Activated CD8-positive, alpha-beta memory T cell treated with anti-CD3 and anti-CD28 coated beads, Interleukin-2, amount 50 U/mL, for 24 hours (primary cell): ENCODE results near the gene METAP1.
"Not testable (repeated sequence)": the region's sequence is repeated elsewhere in the genome, so short reads cannot be mapped to it uniquely, and the experiment has no call there.

Experiments used
- DNase-seq: peaks from one replicate; pipeline ENCODE4 v3.0.0-alpha.2; 2020; ENCODE audit errors: extremely low read depth

METAP1 gene

GRCh38 chr4:99058228-99058627 lies 62.7 kb downstream of the METAP1 start:
- DNase-seq, result no peak

- DNase-seq, result no peak
These were observed 64.0 kb downstream of the METAP1 start for GRCh38 chr4:99059550-99059949.

GRCh38 chr4:99061048-99061700 lies 65.7 kb downstream of the METAP1 start:
- no peak for DNase-seq

DNA sequence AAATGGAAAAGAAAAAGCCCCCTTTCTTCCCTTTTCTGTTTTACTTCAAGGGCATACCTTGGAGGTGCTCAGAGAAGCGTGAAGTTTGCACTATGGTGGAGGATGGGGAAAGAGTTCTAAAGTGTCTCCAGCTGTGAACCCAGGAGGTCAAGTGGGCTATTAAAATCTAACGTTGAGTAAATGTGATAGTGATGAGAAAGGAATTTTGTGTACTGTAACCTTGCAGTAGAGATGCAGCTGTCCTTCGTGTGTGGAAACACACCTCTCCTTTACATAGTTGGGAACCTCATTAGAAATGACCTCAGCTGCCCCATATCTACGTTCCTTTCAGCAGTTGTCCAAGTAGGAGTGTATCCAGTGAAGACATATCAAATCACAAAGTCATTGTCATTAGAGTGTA lies 66.6 kb downstream of the METAP1 start:
- DNase-seq, result no peak

DNA sequence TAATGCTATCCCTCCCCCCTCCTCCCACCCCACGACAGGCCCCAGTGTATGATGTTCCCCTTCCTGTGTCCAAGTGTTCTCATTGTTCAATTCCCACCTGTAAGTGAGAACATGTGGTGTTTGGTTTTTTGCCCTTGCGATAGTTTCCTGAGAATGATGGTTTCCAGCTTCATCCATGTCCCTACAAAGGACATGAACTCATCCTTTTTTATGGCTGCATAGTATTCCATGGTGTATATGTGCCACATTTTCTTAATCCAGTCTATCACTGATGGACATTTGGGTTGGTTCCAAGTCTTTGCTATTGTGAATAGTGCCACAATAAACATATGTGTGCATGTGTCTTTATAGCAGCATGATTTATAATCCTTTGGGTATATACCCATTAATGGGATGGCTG lies 70.0 kb downstream of the METAP1 start:
- DNase-seq, result not testable (repeated sequence)

DNA sequence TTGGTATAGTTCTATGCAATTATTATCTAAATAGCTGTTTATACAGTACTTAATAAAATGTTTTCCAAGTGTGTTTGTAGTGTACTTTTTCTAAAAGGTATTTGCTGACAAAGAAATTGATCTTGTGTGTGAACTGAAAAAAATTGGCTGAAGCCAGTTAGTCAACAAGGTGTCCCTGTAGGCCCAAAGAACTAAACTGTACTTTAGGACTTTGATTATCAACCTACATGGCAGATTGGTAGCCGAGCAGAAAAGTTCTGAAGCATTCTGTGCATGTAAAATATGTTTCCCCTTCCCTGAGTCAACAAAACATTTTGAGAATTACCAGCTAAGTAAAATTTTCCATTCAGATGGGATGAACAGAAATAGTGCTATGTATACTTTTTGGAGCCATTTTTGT lies 72.1 kb downstream of the METAP1 start:
- DNase-seq, result no peak

DNA sequence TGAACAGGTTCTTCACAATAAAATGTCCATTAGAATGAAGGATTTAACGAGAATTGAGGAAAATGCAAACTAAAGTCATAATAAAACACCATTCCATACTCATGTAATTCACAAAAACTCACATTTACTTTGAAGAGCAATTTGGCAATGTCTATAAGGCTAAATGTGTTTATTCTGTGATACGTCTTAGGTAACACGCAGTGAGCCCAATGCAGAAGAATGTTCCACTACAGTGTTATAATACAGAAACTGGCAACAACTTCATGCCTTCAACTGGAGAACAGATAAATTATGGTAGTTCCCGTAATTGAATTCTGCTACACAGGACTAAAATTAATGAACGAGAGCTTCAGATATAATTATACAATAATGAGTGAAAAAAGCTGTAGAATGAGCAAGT lies 75.6 kb downstream of the METAP1 start:
- no peak for DNase-seq

GRCh38 chr4:99074816-99075215 lies 79.3 kb downstream of the METAP1 start:
- no peak for DNase-seq

GRCh38 chr4:99076292-99076976 lies 80.9 kb downstream of the METAP1 start:
- DNase-seq, result no peak

- DNase-seq, result no peak
These were observed 81.7 kb downstream of the METAP1 start for GRCh38 chr4:99077177-99077576.

GRCh38 chr4:99078336-99078735 lies 82.8 kb downstream of the METAP1 start:
- DNase-seq, result no peak

GRCh38 chr4:99078931-99079624 lies 83.6 kb downstream of the METAP1 start:
- DNase-seq, result no peak

DNA sequence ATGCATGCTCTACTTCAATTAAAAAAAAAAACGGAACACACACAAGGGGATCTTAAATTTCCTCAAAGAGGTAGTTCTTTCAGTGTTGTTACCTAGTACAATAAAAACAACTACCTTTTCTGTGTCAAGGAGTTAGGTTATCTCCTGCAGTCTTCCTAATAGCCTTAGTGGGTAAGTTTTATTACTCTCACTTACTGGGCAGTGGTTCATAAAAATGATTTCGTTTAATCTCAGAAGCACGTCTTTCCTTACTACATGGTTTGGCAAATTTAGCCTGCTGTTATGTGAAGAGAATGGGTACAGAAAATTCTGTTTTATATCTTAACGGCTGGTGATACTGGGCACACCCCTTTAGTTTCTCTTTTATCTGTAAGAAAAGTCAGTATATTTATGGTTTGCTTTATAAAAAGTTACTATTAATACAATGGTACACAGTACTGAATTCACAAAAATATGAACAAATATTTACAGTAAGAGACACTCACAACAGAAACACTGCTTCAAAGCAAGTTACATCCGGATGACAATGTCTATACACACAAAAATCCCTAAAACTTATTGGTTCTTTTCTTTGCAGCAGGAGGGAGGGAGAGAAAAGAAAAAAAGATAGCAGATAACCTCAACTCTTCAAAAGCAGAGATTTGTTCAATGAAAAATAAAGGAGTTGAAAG lies 84.2 kb downstream of the METAP1 start:
- DNase-seq, result no peak

- DNase-seq, result not testable (repeated sequence)
These were observed 85.3 kb downstream of the METAP1 start for GRCh38 chr4:99080869-99081268.

DNA sequence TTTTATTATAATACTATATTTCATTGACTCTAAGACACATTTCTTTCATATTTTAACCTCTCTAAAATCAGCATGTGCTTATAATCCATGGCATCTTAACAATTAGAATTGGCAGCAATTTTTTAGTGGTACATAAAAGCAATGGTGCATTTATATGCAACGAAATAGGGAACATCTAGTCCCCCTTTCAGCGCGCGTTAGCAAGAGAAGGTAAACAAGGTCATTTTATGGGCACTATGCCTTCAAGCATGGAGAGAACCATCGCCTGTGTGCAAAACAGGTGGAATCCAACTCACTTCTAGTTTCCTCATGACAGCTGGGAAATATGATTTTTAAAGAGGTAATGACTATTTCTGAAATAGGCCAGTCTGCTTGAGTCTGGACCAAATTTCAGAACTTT lies 86.7 kb downstream of the METAP1 start:
- DNase-seq, result no peak

GRCh38 chr4:99084595-99084994 lies 89.1 kb downstream of the METAP1 start:
- no peak for DNase-seq

GRCh38 chr4:99088023-99088449 lies 92.5 kb downstream of the METAP1 start:
- no peak for DNase-seq

- peak; percentile 78 for DNase-seq
These were observed 93.2 kb downstream of the METAP1 start, which contains the start of gene ADH5 for GRCh38 chr4:99088481-99089365. Gene ADH5, minus strand, starts transcription at chr4:99088788. Its CDS starts 88 bp downstream, at chr4:99088700.

DNA sequence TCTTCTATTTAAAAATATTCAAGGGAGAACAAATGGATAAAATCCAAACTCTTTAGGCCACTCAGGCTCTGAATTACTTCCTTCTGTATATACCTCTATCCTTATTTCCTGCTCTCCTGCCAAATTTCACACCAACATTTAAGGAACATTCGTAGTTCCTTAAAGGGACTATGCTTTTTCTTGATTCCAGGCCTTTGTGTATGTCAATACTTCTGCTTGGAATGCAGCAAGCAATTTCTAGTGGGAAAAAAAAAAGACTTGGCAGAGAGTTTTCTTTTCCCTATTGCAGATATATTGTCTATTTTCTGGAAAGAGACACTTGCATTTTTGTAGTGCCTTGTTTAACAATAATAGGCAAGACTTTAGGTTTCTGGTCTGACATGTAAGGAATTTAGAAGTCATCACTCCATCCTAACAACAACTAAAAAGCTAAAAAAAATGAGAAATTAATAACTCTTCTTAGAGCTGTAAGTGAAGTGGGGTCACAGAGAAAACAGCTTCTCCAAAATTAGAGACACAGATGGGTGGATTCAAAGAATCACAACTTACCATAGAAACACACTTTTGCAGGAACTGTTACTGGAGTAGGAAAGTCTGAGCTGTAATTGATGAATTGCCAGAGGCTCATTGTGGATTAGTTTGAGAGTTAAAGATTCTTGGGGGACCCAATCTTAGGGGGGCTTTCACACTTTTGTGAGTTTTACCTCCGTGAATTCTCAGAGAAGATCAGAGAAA lies 95.1 kb downstream of the METAP1 start:
- no peak for DNase-seq

GRCh38 chr4:99091216-99091575 lies 95.7 kb downstream of the METAP1 start:
- no peak for DNase-seq

DNA sequence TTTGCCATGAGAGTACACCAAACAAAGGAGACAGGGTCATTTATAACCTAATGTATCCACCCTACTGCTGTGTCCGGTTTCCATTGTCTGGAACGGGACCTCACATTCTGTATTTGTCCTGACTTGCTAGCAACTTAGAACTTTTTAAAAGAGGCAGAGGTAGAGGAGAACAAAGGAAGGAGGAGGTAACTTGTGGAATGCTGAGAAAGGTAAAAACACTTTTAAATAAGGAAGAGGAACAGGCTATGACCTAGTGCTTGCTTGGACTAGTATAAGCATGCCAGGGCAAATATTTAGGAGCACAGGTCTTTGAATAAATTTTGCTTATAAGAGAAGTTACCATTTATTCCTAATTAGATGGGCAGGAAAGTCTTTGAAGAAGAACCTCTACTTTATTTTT lies 96.3 kb downstream of the METAP1 start:
- not testable (repeated sequence) for DNase-seq
